ENCODE data around the gene TRAPPC3L. TPM values are rescaled to one million over a fixed set of nuclear protein-coding genes. Genes with fewer than 3 reads are reported as not detected.

Gene TRAPPC3L
- total RNA-seq, 1 experiment from 2014 or later, result not detected

- TF ChIP-seq EZH2 (IDR thresholded peaks at IDR 0.05; ENCODE audit: borderline replicate concordance, low read depth, low read length, poor library complexity, severe bottlenecking), result no peak
- TF ChIP-seq CTCF (conservative IDR thresholded peaks at IDR 0.05; ENCODE audit: low read depth, low read length), result no peak
Observed at GRCh38 chr6:116482780-116483179, 62.7 kb downstream of the TRAPPC3L start.

GRCh38 chr6:116476002-116476678 is 69.3 kb downstream of the TRAPPC3L start:
- CTCF ChIA-PET, result no interaction called here
- intact Hi-C loops (cut with micrococcal nuclease; ENCODE audit: unreplicated experiment), result no loop called here

More at GRCh38 chr6:116482780-116483179, 62.7 kb downstream of the TRAPPC3L start:
- Histone ChIP-seq H3K27me3 (replicated peaks; ENCODE audit: insufficient read depth, low read depth, low read length, poor library complexity) (no peaks in the 10 kb centered on the region), H3K9me3 (ENCODE audit: low read depth, low read length, poor library complexity, severe bottlenecking) (no peaks in the 10 kb centered on the region), H3K4me3 (ENCODE audit: low read depth, low read length, poor library complexity, severe bottlenecking) (no peak overlapping the region), H3K27ac (ENCODE audit: low read depth, low read length, poor library complexity, severe bottlenecking) (no peak overlapping the region), H3K36me3 (ENCODE audit: insufficient read depth, low read length, poor library complexity, severe bottlenecking) (no peaks in the 10 kb centered on the region), H3K4me1 (ENCODE audit: insufficient read depth, low read length, poor library complexity, severe bottlenecking) (no peaks in the 10 kb centered on the region)
- ChIA-PET POLR2A (ENCODE audit: low non-redundant PET) (no interaction called here), CTCF (no interaction called here)
- BruUV-seq (replicated peaks), result no TSS peak
- no peak for DNase-seq (ENCODE audit: low spot score)
- intact Hi-C loops (cut with micrococcal nuclease; ENCODE audit: unreplicated experiment), result no loop called here

GRCh38 chr6:116475141-116475540 is 70.3 kb downstream of the TRAPPC3L start:
- DNase-seq (ENCODE audit: low spot score), result peak; percentile 41
- Histone ChIP-seq H3K9me3 (ENCODE audit: low read depth, low read length, poor library complexity, severe bottlenecking) (no peaks in the 10 kb centered on the region), H3K4me1 (ENCODE audit: insufficient read depth, low read length, poor library complexity, severe bottlenecking) (peaks cover 26% of the 10 kb centered on the region), H3K4me3 (ENCODE audit: low read depth, low read length, poor library complexity, severe bottlenecking) (no peak overlapping the region), H3K27ac (ENCODE audit: low read depth, low read length, poor library complexity, severe bottlenecking) (no peak overlapping the region), H3K36me3 (ENCODE audit: insufficient read depth, low read length, poor library complexity, severe bottlenecking) (no peaks in the 10 kb centered on the region), H3K27me3 (replicated peaks; ENCODE audit: insufficient read depth, low read depth, low read length, poor library complexity) (no peaks in the 10 kb centered on the region)
- ChIA-PET CTCF (no interaction called here), POLR2A (ENCODE audit: low non-redundant PET) (no interaction called here)
- no peak for TF ChIP-seq CTCF (conservative IDR thresholded peaks at IDR 0.05; ENCODE audit: low read depth, low read length)
- TF ChIP-seq EZH2 (IDR thresholded peaks at IDR 0.05; ENCODE audit: borderline replicate concordance, low read depth, low read length, poor library complexity, severe bottlenecking), result no peak
- intact Hi-C loops (cut with micrococcal nuclease; ENCODE audit: unreplicated experiment), result no loop called here
- BruUV-seq (replicated peaks), result no TSS peak

More at GRCh38 chr6:116476002-116476678, 69.3 kb downstream of the TRAPPC3L start:
- Histone ChIP-seq H3K9me3 (ENCODE audit: low read depth, low read length, poor library complexity, severe bottlenecking) (no peaks in the 10 kb centered on the region), H3K27me3 (replicated peaks; ENCODE audit: insufficient read depth, low read depth, low read length, poor library complexity) (no peaks in the 10 kb centered on the region), H3K36me3 (ENCODE audit: insufficient read depth, low read length, poor library complexity, severe bottlenecking) (no peaks in the 10 kb centered on the region), H3K27ac (ENCODE audit: low read depth, low read length, poor library complexity, severe bottlenecking) (no peak overlapping the region), H3K4me3 (ENCODE audit: low read depth, low read length, poor library complexity, severe bottlenecking) (no peak overlapping the region), H3K4me1 (ENCODE audit: insufficient read depth, low read length, poor library complexity, severe bottlenecking) (peaks cover 26% of the 10 kb centered on the region)
- POLR2A ChIA-PET (ENCODE audit: low non-redundant PET), result no interaction called here
- no TSS peak for BruUV-seq (replicated peaks)
- no peak for TF ChIP-seq CTCF (conservative IDR thresholded peaks at IDR 0.05; ENCODE audit: low read depth, low read length)
- TF ChIP-seq EZH2 (IDR thresholded peaks at IDR 0.05; ENCODE audit: borderline replicate concordance, low read depth, low read length, poor library complexity, severe bottlenecking), result no peak
- DNase-seq (ENCODE audit: low spot score), result peak; percentile 13

All from A673 (cell line).